ENCODE data around the gene ARAP3. TPM values are rescaled to one million over a fixed set of nuclear protein-coding genes. Genes with fewer than 3 reads are reported as not detected.

Gene ARAP3
- total RNA-seq, 1 experiment from 2014 or later, result 19.8 TPM

DNA sequence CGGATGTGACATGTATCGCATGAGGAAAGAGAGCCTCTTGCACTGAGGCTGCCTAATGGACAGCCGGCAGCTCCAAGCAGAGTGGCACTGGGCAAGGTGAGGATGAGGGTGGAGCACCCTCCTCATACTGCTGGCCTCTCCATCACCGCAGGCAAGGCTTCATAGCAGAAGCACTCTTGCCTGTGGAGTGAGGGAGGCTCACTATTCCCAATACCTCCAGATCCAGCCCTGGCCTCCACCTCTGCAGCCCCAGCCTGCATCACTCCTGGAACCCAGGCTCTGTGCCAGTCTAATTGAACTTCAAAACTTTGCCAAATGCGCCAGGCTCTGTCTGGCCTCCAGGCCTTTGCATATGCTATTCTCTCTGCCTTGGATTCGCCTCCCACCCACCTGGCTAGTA, 29.7 kb upstream of the ARAP3 start:
- Mint-ChIP-seq H3K4me1 (ENCODE audit: insufficient read depth, unreplicated experiment) (peaks cover 32% of the 10 kb centered on the region), H3K36me3 (ENCODE audit: insufficient read depth, unreplicated experiment) (no peaks in the 10 kb centered on the region), H3K4me3 (ENCODE audit: unreplicated experiment) (no peak overlapping the region), H3K9me3 (ENCODE audit: unreplicated experiment) (no peaks in the 10 kb centered on the region), H3K27ac (ENCODE audit: low read depth, unreplicated experiment) (no peak overlapping the region), H3K27me3 (ENCODE audit: insufficient read depth, unreplicated experiment) (no peaks in the 10 kb centered on the region)
- intact Hi-C loops (cut with micrococcal nuclease), result no loop called here
- POLR2A ChIA-PET, result no interaction called here
- CTCF ChIA-PET, result interaction anchor here (0.6 to 6.4 kb wide), 6 partner anchors 10 to 230 kb away, joined by 3 to 35 read pairs (median 5); partner anchors contain the start of gene PCDH1
- peak; percentile 17 for DNase-seq (ENCODE audit: unreplicated experiment)
- no TSS peak for BruUV-seq (replicated peaks)
- TF ChIP-seq, protein P1, sequence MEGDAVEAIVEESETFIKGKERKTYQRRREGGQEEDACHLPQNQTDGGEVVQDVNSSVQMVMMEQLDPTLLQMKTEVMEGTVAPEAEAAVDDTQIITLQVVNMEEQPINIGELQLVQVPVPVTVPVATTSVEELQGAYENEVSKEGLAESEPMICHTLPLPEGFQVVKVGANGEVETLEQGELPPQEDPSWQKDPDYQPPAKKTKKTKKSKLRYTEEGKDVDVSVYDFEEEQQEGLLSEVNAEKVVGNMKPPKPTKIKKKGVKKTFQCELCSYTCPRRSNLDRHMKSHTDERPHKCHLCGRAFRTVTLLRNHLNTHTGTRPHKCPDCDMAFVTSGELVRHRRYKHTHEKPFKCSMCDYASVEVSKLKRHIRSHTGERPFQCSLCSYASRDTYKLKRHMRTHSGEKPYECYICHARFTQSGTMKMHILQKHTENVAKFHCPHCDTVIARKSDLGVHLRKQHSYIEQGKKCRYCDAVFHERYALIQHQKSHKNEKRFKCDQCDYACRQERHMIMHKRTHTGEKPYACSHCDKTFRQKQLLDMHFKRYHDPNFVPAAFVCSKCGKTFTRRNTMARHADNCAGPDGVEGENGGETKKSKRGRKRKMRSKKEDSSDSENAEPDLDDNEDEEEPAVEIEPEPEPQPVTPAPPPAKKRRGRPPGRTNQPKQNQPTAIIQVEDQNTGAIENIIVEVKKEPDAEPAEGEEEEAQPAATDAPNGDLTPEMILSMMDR (IDR thresholded peaks at IDR 0.05; ENCODE audit: unreplicated experiment), result no peak

DNA sequence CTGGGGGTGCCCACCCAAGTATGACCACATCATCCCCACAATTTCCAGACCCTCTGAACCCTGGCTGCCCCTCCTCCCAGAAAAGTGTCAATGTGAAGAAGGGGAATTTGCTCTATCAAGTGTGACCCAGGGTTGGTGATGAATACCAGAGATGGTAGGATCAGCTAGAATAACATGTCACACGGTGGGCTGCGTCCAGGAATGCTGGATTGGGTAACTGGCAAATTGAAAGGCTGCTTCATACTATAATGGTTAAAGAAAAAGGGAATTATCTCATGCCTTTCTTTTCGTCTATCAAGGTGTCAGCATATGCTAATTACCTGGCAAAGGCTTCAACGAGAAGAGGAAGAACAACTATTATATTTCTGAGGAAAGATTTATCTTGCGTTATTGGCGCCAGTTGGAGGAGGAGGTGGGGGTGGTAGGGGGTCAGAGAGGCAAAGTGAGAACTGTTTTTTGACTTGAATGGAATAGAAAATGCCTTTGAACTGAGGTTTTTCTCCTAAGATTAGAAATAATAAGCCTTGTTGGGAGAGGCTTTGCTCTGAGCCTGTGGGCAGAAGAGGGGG, 27.8 kb upstream of the ARAP3 start:
- H3K27ac Mint-ChIP-seq (ENCODE audit: low read depth, unreplicated experiment), result no peak overlapping the region
- ChIA-PET CTCF (interaction anchor here (0.5 to 6.4 kb wide), 5 partner anchors 8 to 662 kb away, joined by 3 to 35 read pairs (median 12); partner anchors contain the start of gene PCDH1), POLR2A (no interaction called here)
- TF ChIP-seq, protein P1 (IDR thresholded peaks at IDR 0.05; ENCODE audit: unreplicated experiment), result no peak
- H3K4me1 Mint-ChIP-seq (ENCODE audit: insufficient read depth, unreplicated experiment), result peaks cover 13% of the 10 kb centered on the region
- no peaks in the 10 kb centered on the region for H3K27me3 Mint-ChIP-seq (ENCODE audit: insufficient read depth, unreplicated experiment)
- intact Hi-C loops (cut with micrococcal nuclease), result no loop called here
- BruUV-seq (replicated peaks), result no TSS peak
- H3K9me3 Mint-ChIP-seq (ENCODE audit: unreplicated experiment), result no peaks in the 10 kb centered on the region
- DNase-seq (ENCODE audit: unreplicated experiment), result no peak
- H3K36me3 Mint-ChIP-seq (ENCODE audit: insufficient read depth, unreplicated experiment), result no peaks in the 10 kb centered on the region
- no peak overlapping the region for H3K4me3 Mint-ChIP-seq (ENCODE audit: unreplicated experiment)

DNA sequence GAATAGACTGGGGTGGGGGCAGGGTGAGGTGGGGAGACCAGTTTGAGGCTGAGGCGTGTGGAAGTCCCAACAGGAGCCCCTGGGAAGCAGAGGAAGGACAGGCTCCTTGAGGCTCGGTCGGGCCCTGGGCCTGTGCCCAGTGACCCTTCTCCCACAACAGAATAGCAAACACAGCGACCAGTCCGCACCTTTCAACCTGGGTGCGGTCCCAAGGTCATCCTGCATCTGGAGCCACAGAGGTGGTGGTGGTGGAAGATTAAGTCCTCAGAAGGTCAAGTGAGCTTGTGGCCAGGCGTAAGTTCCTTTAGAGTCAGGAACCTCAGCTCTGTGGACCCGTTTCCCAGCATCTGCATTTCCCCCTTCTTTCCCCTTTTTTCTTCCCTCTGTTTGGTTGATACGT, 26.0 kb upstream of the ARAP3 start:
- POLR2A ChIA-PET, result interaction anchor here (1.0 to 1.3 kb wide), 2 partner anchors 11 to 15 kb away, joined by 3 read pairs; no protein-coding TSS in a partner anchor
- no peak overlapping the region for H3K4me3 Mint-ChIP-seq (ENCODE audit: unreplicated experiment)
- H3K27ac Mint-ChIP-seq (ENCODE audit: low read depth, unreplicated experiment), result no peak overlapping the region
- H3K27me3 Mint-ChIP-seq (ENCODE audit: insufficient read depth, unreplicated experiment), result no peaks in the 10 kb centered on the region
- TF ChIP-seq, protein P1 (IDR thresholded peaks at IDR 0.05; ENCODE audit: unreplicated experiment), result no peak
- BruUV-seq (replicated peaks), result no TSS peak
- H3K36me3 Mint-ChIP-seq (ENCODE audit: insufficient read depth, unreplicated experiment), result no peaks in the 10 kb centered on the region
- H3K9me3 Mint-ChIP-seq (ENCODE audit: unreplicated experiment), result no peaks in the 10 kb centered on the region
- intact Hi-C loops (cut with micrococcal nuclease), result no loop called here
- DNase-seq (ENCODE audit: unreplicated experiment), result no peak
- CTCF ChIA-PET, result interaction anchor here (0.6 to 6.4 kb wide), 4 partner anchors 122 to 1755 kb away, joined by 3 to 35 read pairs (median 8); partner anchors contain the start of gene PCDH1
- H3K4me1 Mint-ChIP-seq (ENCODE audit: insufficient read depth, unreplicated experiment), result no peaks in the 10 kb centered on the region

DNA sequence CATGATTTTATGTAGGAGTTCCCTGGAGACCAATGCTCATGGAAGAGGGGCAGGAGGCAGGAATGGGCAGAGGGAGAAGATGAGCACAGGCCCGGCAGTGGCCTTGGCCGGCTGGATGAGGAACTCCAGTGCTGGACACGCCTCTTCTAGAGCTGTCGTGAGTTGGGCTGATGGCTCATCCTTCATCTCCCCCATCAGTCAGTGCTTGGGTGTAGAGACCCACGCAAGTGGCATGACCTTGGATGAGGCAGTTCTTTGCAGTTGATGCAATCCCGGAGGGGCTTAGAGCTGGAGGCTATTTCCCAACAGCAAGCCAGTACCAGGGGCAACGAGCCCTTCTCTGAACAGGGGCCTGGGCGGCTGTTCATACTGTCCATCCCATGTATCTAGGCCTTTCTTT, 25.5 kb upstream of the ARAP3 start:
- intact Hi-C loops (cut with micrococcal nuclease), result no loop called here
- Mint-ChIP-seq H3K9me3 (ENCODE audit: unreplicated experiment) (no peaks in the 10 kb centered on the region), H3K36me3 (ENCODE audit: insufficient read depth, unreplicated experiment) (no peaks in the 10 kb centered on the region), H3K4me1 (ENCODE audit: insufficient read depth, unreplicated experiment) (no peaks in the 10 kb centered on the region), H3K4me3 (ENCODE audit: unreplicated experiment) (no peak overlapping the region), H3K27me3 (ENCODE audit: insufficient read depth, unreplicated experiment) (no peaks in the 10 kb centered on the region), H3K27ac (ENCODE audit: low read depth, unreplicated experiment) (no peak overlapping the region)
- ChIA-PET CTCF (interaction anchor here (0.6 to 6.4 kb wide), 4 partner anchors 123 to 1755 kb away, joined by 3 to 35 read pairs (median 3); partner anchors contain the start of gene PCDH1), POLR2A (interaction anchor here (1.0 kb wide), 1 partner anchor 15 kb away, joined by 3 read pairs; no protein-coding TSS in a partner anchor)
- TF ChIP-seq, protein P1 (IDR thresholded peaks at IDR 0.05; ENCODE audit: unreplicated experiment), result no peak
- no peak for DNase-seq (ENCODE audit: unreplicated experiment)
- BruUV-seq (replicated peaks), result no TSS peak

All from MCF 10A (cell line).